SK-N-SH (cell line): ENCODE data around the gene SURF4. TPM values are rescaled to one million over a fixed set of nuclear protein-coding genes. Genes with fewer than 3 reads are reported as not detected.

Experiments
- CTCF ChIA-PET: fragments of 300-600, 350-600 bp; formaldehyde crosslinking; extraction: SDS; loops from one replicate; lab custom pipeline; 2021; lab: Yijun Ruan, JAX
- POLR2A ChIA-PET: fragments of 350-600 bp; sonication (Branson Sonifier 250); formaldehyde crosslinking; extraction: SDS; loops from one replicate; lab custom pipeline; 2020; ENCODE audit warnings: antibody characterized with exemption, inconsistent platforms; lab: Yijun Ruan, JAX
- DNase-seq: peaks from one replicate; pipeline ENCODE4 v3.0.0; 2012
- H2AFZ ChIP-seq: fragments of 200-600 bp; sonication (generic); 2 replicates; pipeline ENCODE4 v1.8.1; 2016; ENCODE audit warnings: antibody characterized with exemption, mild to moderate bottlenecking, low read depth
- H3F3A ChIP-seq: fragments of 200-600 bp; sonication (generic); replicated peaks from 2 replicates; pipeline ENCODE3; 2016; ENCODE audit warnings: antibody characterized with exemption, mild to moderate bottlenecking; ENCODE audit not compliant: insufficient read depth
- H3K27ac ChIP-seq, 2 experiments: fragments of 200-500 bp in 1 of 2; fragments of 200-600 bp in 1 of 2; sonication (Bioruptor generic) in 1 of 2; sonication (generic), shearing (Covaris generic) in 1 of 2; 2 replicates each; pipeline versions ENCODE4 v1.5.1 to v1.6.1; 2014 to 2016; ENCODE audit warnings: low read depth in 2 of 2, inconsistent platforms in 1 of 2, low read length in 1 of 2, mild to moderate bottlenecking in 1 of 2, mixed read lengths in 1 of 2
- H3K27me3 ChIP-seq: fragments of 200-600 bp; sonication (generic), shearing (Covaris generic); 2 replicates; pipeline ENCODE4 v1.6.1; 2016; ENCODE audit warnings: mixed run types; ENCODE audit not compliant: insufficient read depth
- H3K36me3 ChIP-seq, 2 experiments: fragments of 200-500 bp in 1 of 2; fragments of 200-600 bp in 1 of 2; sonication (Bioruptor generic) in 1 of 2; sonication (generic) in 1 of 2; replicated peaks in 1 of 2; 2 replicates each; pipeline versions ENCODE3 to v1.5.1; 2014 to 2016; ENCODE audit warnings: low read length in 1 of 2, mild to moderate bottlenecking in 1 of 2; ENCODE audit not compliant: insufficient read depth in 2 of 2, control insufficient read depth in 1 of 2
- H3K4me1 ChIP-seq, 2 experiments: fragments of 200-500 bp in 1 of 2; fragments of 200-600 bp in 1 of 2; sonication (Bioruptor generic) in 1 of 2; sonication (generic), shearing (Covaris generic) in 1 of 2; 2 replicates each; pipeline versions ENCODE4 v1.5.1 to v1.6.1; 2014 to 2016; ENCODE audit warnings: low read depth in 1 of 2, low read length in 1 of 2, mixed run types in 1 of 2; ENCODE audit not compliant: insufficient read depth in 2 of 2, control insufficient read depth in 1 of 2
- H3K4me2 ChIP-seq: fragments of 200-600 bp; sonication (generic), shearing (Covaris generic); 2 replicates; pipeline ENCODE4 v1.6.1; 2017; ENCODE audit warnings: mixed run types
- H3K4me3 ChIP-seq, 2 experiments: fragments of 200-500 bp in 1 of 2; fragments of 200-600 bp in 1 of 2; sonication (Bioruptor generic) in 1 of 2; sonication (generic), shearing (Covaris generic) in 1 of 2; 2 replicates each; pipeline versions ENCODE4 v1.5.1 to v1.8.1; 2014 to 2016; ENCODE audit warnings: low read depth in 2 of 2, inconsistent platforms in 1 of 2, low read length in 1 of 2, mild to moderate bottlenecking in 1 of 2, mixed read lengths in 1 of 2, moderate library complexity in 1 of 2
- H3K79me2 ChIP-seq: fragments of 200-600 bp; sonication (generic); 2 replicates; pipeline ENCODE4 v1.8.1; 2017; ENCODE audit warnings: mild to moderate bottlenecking; ENCODE audit not compliant: insufficient read depth
- H3K9ac ChIP-seq: fragments of 200-600 bp; sonication (generic); 2 replicates; pipeline ENCODE4 v1.6.1; 2017; ENCODE audit warnings: mixed run types
- H3K9me2 ChIP-seq: fragments of 200-600 bp; sonication (generic); 2 replicates; pipeline ENCODE4 v1.6.1; 2017; ENCODE audit warnings: mixed run types
- H3K9me3 ChIP-seq: fragments of 200-600 bp; sonication (generic); 2 replicates; pipeline ENCODE4 v1.6.1; 2017; ENCODE audit warnings: mixed run types, mild to moderate bottlenecking, moderate library complexity
- H4K20me1 ChIP-seq: fragments of 200-600 bp; sonication (generic); 2 replicates; pipeline ENCODE4 v1.6.1; 2017; ENCODE audit warnings: mild to moderate bottlenecking, mixed run types; ENCODE audit not compliant: insufficient read depth
- CHD2 ChIP-seq: fragments of 150-350 bp; IDR thresholded peaks from 2 replicates; pipeline ENCODE4 v1.6.1; 2018; ENCODE audit warnings: low read length; ENCODE audit not compliant: partially characterized antibody
- CTCF ChIP-seq: fragments of 200-600 bp; sonication (generic); IDR thresholded peaks from 2 replicates; pipeline ENCODE4 v1.6.1; 2017; ENCODE audit warnings: antibody characterized with exemption, mild to moderate bottlenecking, moderate library complexity
- FOXM1 ChIP-seq: IDR thresholded peaks from 2 replicates; pipeline ENCODE4 v1.4.0; 2012; ENCODE audit warnings: low read depth, mild to moderate bottlenecking
- GATA2 ChIP-seq: sonication (generic); formaldehyde crosslinking; IDR thresholded peaks from 2 replicates; pipeline ENCODE4 v1.5.0; 2020; ENCODE audit warnings: mild to moderate bottlenecking, missing genetic modification reagents
- JUND ChIP-seq: IDR thresholded peaks from 2 replicates; pipeline ENCODE4 v1.4.0; 2012
- MEF2A ChIP-seq: IDR thresholded peaks from 2 replicates; pipeline ENCODE4 v1.4.0; 2012; ENCODE audit warnings: low read depth, borderline replicate concordance
- NRF1 ChIP-seq: IDR thresholded peaks from 2 replicates; pipeline ENCODE4 v1.6.1; 2012; ENCODE audit warnings: low read depth, mild to moderate bottlenecking, low read length
- RAD21 ChIP-seq: IDR thresholded peaks from 2 replicates; pipeline ENCODE4 v1.6.1; 2012; ENCODE audit warnings: mild to moderate bottlenecking, low read length
- RFX5 ChIP-seq: IDR thresholded peaks from 2 replicates; pipeline ENCODE4 v1.6.1; 2012; ENCODE audit warnings: mild to moderate bottlenecking, improper control_type of control experiment, low read length
- SMC3 ChIP-seq: IDR thresholded peaks from 2 replicates; pipeline ENCODE4 v1.6.1; 2012; ENCODE audit warnings: low read depth, low read length, improper control_type of control experiment
- TAF1 ChIP-seq: IDR thresholded peaks from 2 replicates; pipeline ENCODE4 v1.6.1; 2012; ENCODE audit warnings: low read depth, mild to moderate bottlenecking, low read length, moderate library complexity, borderline replicate concordance
- USF1 ChIP-seq: IDR thresholded peaks from 2 replicates; pipeline ENCODE4 v1.4.0; 2012; ENCODE audit warnings: low read depth, borderline replicate concordance
- YY1 ChIP-seq: IDR thresholded peaks from 2 replicates; pipeline ENCODE4 v1.4.0; 2012; ENCODE audit warnings: low read depth, mild to moderate bottlenecking
- WGBS: methylation state at CpG from one replicate; pipeline ENCODE4 v1.1.6; 2017; ENCODE audit warnings: low lambda C conversion rate; 5-methylcytosine and 5-hydroxymethylcytosine counted together
- polyA plus RNA-seq, 3 experiments: library from polyadenylated mRNA; depleted of rRNA; stranded (reverse); fragments of >200 nt; gene quantifications; 2 replicates each; pipeline ENCODE4 v1.2.3, GENCODE V29; 2012

Gene SURF4
- polyA plus RNA-seq, 1 of the 3 experiments (the other 2 are of a cell fraction) = 165 TPM

GRCh38 chr9:133405508-133406438, 29.9 kb upstream of the SURF4 start (continued):
- TF ChIP-seq JUND = no peak
- no peak for TF ChIP-seq NRF1
- TF ChIP-seq USF1 = no peak
- TF ChIP-seq YY1 = no peak
- TF ChIP-seq GATA2 (CRISPR knock-in tag) = no peak

- Histone ChIP-seq H3K9me2 (no peaks in the 10 kb centered on the region), H3K4me2 (no peak overlapping the region), H3K4me1 (no peaks in the 10 kb centered on the region), H3K27me3 (no peaks in the 10 kb centered on the region), H3K79me2 (no peaks in the 10 kb centered on the region), H4K20me1 (no peaks in the 10 kb centered on the region), H3K9me3 (no peaks in the 10 kb centered on the region), H3K36me3 (peaks cover 21 to 34% of the 10 kb centered on the region in 2 experiments), H3F3A (peaks cover 4% of the 10 kb centered on the region), H3K9ac (no peak overlapping the region), H3K27ac (no peak overlapping the region), H3K4me3 (no peak overlapping the region), H2AFZ (no peak overlapping the region)
- ChIA-PET CTCF (interaction anchor here (1.8 to 3.0 kb wide), 4 partner anchors 9 to 81 kb away, joined by 4 to 23 read pairs (median 10); partner anchors contain the start of genes REXO4 and STKLD1), POLR2A (no interaction called here)
- no peak for DNase-seq
- 100% methylated on average over 3 of the region's 12 CpGs for WGBS
- TF ChIP-seq SMC3 (no peak), MEF2A (no peak), CHD2 (no peak), TAF1 (no peak), FOXM1 (no peak), RFX5 (no peak), NRF1 (no peak)
- TF ChIP-seq, all 33 proteins: peak for 0
Observed at GRCh38 chr9:133404454-133405002, 28.7 kb upstream of the SURF4 start.

- H2AFZ ChIP-seq = no peak overlapping the region
- H3K36me3 ChIP-seq = peaks cover 21 to 34% of the 10 kb centered on the region in 2 experiments
- peaks cover 4% of the 10 kb centered on the region for H3F3A ChIP-seq
- ChIA-PET POLR2A (no interaction called here), CTCF (interaction anchor here (0.6 to 3.0 kb wide), 8 partner anchors 10 to 87 kb away, joined by 3 to 23 read pairs (median 4); partner anchors contain the start of genes REXO4 and STKLD1)
- H3K4me3 ChIP-seq = no peak overlapping the region
- no peak overlapping the region for H3K27ac ChIP-seq
- H3K27me3 ChIP-seq = no peaks in the 10 kb centered on the region
- no peak overlapping the region for H3K9ac ChIP-seq
- H3K4me2 ChIP-seq = no peak overlapping the region
- WGBS = 80% methylated on average over 8 of the region's 16 CpGs
- TF ChIP-seq CTCF (peak; percentile 55), TAF1 (no peak), RAD21 (peak; percentile 40)
- TF ChIP-seq, all 33 proteins: peak for 2
- Histone ChIP-seq H3K79me2 (no peaks in the 10 kb centered on the region), H3K9me2 (no peaks in the 10 kb centered on the region), H3K9me3 (no peaks in the 10 kb centered on the region), H3K4me1 (no peaks in the 10 kb centered on the region), H4K20me1 (no peaks in the 10 kb centered on the region)
- DNase-seq = peak; percentile 57
Observed at GRCh38 chr9:133403766-133404453, 28.1 kb upstream of the SURF4 start.
